Peyer's patch (tissue), 4 donors: Measurements from ENCODE around the gene EHD4.

Source experiments
- CTCF ChIP-seq, 6 experiments: fragments of 450-650 bp in 4 of 6; fragments of 200-600 bp in 2 of 6; sonication (generic) in 1 of 6; IDR thresholded peaks; one replicate each; pipeline ENCODE4 v1.5.1; 2017 to 2019; ENCODE audit warnings: antibody characterized with exemption in 6 of 6, mild to moderate bottlenecking in 3 of 6, moderate library complexity in 1 of 6
- POLR2A ChIP-seq, 2 donors: fragments of 450-650 bp; IDR thresholded peaks; one replicate each; pipeline ENCODE4 v1.5.1; 2017; ENCODE audit warnings: antibody characterized with exemption in 2 of 2, mild to moderate bottlenecking in 2 of 2, moderate library complexity in 2 of 2

GRCh38 chr15:41882689-41883483 is 89.5 kb downstream of the EHD4 start:
- TF ChIP-seq CTCF (IDR thresholded peaks at IDR 0.05) (no peak), POLR2A (IDR thresholded peaks at IDR 0.05) (no peak)
